A673 (cell line): ENCODE results near the gene GZMM. TPM values are rescaled to one million over a fixed set of nuclear protein-coding genes. Genes with fewer than 3 reads are reported as not detected.

Experiments used
- BruUV-seq: library from RNA; stranded (reverse); fragments of 400-500 nt; replicated peaks from 2 replicates; lab custom pipeline; 2021; lab: Mats Ljungman, UMichigan
- CTCF ChIA-PET: fragments of 300-600 bp; sonication (Branson Sonifier 250); formaldehyde crosslinking; loops from one replicate; lab custom pipeline; 2022; ENCODE audit warnings: antibody characterized with exemption; lab: Charles Lee
- POLR2A ChIA-PET: fragments of 300-600 bp; sonication (Branson Sonifier 250); formaldehyde crosslinking; loops from one replicate; lab custom pipeline; 2022; ENCODE audit warnings: antibody characterized with exemption; ENCODE audit not compliant: low non-redundant PET; lab: Charles Lee
- DNase-seq: peaks from one replicate; pipeline ENCODE4 v3.0.0-alpha.2; 2015; ENCODE audit warnings: low spot score
- H3K27ac ChIP-seq: fragments of 200-600 bp; sonication (generic); 2 replicates; pipeline ENCODE4 v1.5.1; 2016; ENCODE audit warnings: mixed run types, low read depth, mild to moderate bottlenecking, mixed read lengths, antibody characterized with exemption, low read length; ENCODE audit not compliant: poor library complexity, severe bottlenecking
- H3K27me3 ChIP-seq: fragments of 200-600 bp; sonication (generic); replicated peaks from 2 replicates; pipeline ENCODE4 v1.6.1; 2017; ENCODE audit warnings: mixed run types, low read depth, mild to moderate bottlenecking, mixed read lengths, antibody characterized with exemption, low read length; ENCODE audit not compliant: insufficient read depth, poor library complexity
- H3K36me3 ChIP-seq: fragments of 200-600 bp; sonication (generic); 2 replicates; pipeline ENCODE4 v1.6.1; 2016; ENCODE audit warnings: mixed run types, mild to moderate bottlenecking, mixed read lengths, antibody characterized with exemption, low read length; ENCODE audit not compliant: insufficient read depth, poor library complexity, severe bottlenecking
- H3K4me1 ChIP-seq: fragments of 200-600 bp; sonication (generic); 2 replicates; pipeline ENCODE4 v1.6.1; 2017; ENCODE audit warnings: mixed run types, mild to moderate bottlenecking, mixed read lengths, antibody characterized with exemption, low read length; ENCODE audit not compliant: insufficient read depth, poor library complexity, severe bottlenecking
- H3K4me3 ChIP-seq: fragments of 200-600 bp; sonication (generic); 2 replicates; pipeline ENCODE4 v1.5.1; 2016; ENCODE audit warnings: low read depth, mixed run types, mild to moderate bottlenecking, mixed read lengths, low read length; ENCODE audit not compliant: poor library complexity, severe bottlenecking
- H3K9me3 ChIP-seq: fragments of 200-600 bp; sonication (generic); 2 replicates; pipeline ENCODE4 v1.6.1; 2016; ENCODE audit warnings: mixed run types, low read depth, mild to moderate bottlenecking, mixed read lengths, antibody characterized with exemption, low read length; ENCODE audit not compliant: poor library complexity, severe bottlenecking
- EZH2 ChIP-seq: fragments of 200-600 bp; sonication (generic); IDR thresholded peaks from 2 replicates; pipeline ENCODE4 v1.6.1; 2017; ENCODE audit warnings: borderline replicate concordance, low read depth, mild to moderate bottlenecking, mixed read lengths, antibody characterized with exemption, low read length; ENCODE audit not compliant: poor library complexity, severe bottlenecking
- intact Hi-C: fragments of 100-400 bp; cut with micrococcal nuclease; formaldehyde crosslinking; loops from one replicate; pipeline ENCODE4 v1.10.0; 2022; ENCODE audit not compliant: unreplicated experiment
- total RNA-seq: library from RNA; stranded (reverse); gene quantifications from 2 replicates; pipeline ENCODE4 v1.2.3, GENCODE V29; 2021
- TF ChIP-seq, protein P1 (sequence below): fragments of 300-800, 200-600 bp; sonication (generic); conservative IDR thresholded peaks from 2 replicates; pipeline ENCODE4 v1.5.1; 2017; ENCODE audit warnings: low read depth, mild to moderate bottlenecking, antibody characterized with exemption, low read length, moderate library complexity, mixed read lengths

Gene GZMM
- total RNA-seq, 1 experiment from 2014 or later: 2.5 TPM

DNA sequence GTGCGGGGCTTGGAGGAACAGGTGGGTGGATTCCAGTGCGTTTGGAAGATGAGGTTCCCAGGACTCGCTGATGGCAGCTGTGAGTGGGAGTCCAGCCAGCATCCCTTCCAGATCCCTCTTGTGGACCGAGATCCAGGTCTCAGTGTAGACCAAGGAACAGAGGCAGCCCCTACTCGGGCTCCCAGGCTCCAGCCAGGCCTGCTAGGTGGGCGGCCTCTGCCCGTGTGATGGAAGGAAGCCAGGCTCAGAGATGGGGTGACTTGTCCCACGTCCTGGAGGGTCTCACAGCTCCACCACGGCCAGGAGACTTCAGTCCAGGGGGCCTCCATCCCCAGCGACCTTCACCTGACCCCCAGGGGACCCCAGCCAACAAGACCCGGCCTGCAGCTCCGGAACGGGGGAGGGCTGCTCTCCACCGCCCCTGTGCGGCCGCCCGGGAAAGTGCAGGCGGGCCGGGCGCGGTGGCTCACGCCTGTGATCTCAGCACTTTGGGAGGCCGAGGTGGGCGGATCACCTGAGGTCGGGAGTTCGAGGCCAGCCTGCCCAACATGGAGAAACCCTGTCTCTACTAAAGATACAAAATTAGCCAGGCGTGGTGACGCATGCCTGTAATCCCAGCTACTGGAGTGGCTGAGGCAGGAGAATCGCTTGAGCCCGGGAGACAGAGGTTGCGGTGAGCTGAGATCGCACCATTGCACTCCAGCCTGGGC, 48.3 kb upstream of the GZMM start:
- no peak overlapping the region for H3K4me3 ChIP-seq
- no peaks in the 10 kb centered on the region for H3K4me1 ChIP-seq
- POLR2A ChIA-PET: no interaction called here
- H3K27me3 ChIP-seq: peaks cover 15% of the 10 kb centered on the region
- no peaks in the 10 kb centered on the region for H3K9me3 ChIP-seq
- no TSS peak for BruUV-seq
- H3K36me3 ChIP-seq: no peaks in the 10 kb centered on the region
- intact Hi-C loops: no loop called here
- H3K27ac ChIP-seq: no peak overlapping the region
- CTCF ChIA-PET: interaction anchor here (0.6 to 1.9 kb wide), 3 partner anchors 11 to 178 kb away, joined by 4 to 8 read pairs (median 5); no protein-coding TSS in a partner anchor
- peak; percentile 77 for DNase-seq
- TF ChIP-seq EZH2: no peak
- TF ChIP-seq, protein P1, sequence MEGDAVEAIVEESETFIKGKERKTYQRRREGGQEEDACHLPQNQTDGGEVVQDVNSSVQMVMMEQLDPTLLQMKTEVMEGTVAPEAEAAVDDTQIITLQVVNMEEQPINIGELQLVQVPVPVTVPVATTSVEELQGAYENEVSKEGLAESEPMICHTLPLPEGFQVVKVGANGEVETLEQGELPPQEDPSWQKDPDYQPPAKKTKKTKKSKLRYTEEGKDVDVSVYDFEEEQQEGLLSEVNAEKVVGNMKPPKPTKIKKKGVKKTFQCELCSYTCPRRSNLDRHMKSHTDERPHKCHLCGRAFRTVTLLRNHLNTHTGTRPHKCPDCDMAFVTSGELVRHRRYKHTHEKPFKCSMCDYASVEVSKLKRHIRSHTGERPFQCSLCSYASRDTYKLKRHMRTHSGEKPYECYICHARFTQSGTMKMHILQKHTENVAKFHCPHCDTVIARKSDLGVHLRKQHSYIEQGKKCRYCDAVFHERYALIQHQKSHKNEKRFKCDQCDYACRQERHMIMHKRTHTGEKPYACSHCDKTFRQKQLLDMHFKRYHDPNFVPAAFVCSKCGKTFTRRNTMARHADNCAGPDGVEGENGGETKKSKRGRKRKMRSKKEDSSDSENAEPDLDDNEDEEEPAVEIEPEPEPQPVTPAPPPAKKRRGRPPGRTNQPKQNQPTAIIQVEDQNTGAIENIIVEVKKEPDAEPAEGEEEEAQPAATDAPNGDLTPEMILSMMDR: peak; percentile 78

DNA sequence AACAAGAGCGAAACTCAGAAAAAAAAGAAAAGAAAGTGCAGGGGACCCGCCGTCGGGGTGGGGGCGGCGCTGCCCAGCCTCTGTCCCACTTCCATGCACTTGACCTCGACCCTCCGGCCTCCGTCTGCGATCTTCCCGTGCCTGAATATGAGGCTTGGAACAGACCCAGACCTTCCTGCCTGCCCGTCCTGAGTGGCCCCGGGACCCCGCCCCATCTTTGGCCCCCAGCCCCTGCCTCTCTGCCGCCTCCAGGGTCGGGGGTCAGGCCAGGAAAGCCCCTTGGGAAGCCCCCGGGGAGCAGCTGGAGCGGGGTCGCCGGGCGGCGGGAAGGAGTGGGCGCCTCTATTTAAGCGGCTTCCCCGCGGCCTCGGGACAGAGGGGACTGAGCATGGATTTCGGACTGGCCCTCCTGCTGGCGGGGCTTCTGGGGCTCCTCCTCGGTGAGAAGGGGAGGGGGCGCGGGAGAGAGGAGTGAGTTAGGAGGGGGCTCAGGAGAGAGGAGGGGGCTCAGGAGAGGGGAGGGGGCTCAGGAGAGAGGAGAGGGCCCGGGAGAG, 47.7 kb upstream of the GZMM start, which contains the start of gene MADCAM1:
MADCAM1 (plus strand) TSS at position 375 of the 554 bp plus-strand sequence; CDS start at position 389, 14 bp downstream.
- TF ChIP-seq EZH2: no peak
- TF ChIP-seq, protein P1: no peak
- H3K4me3 ChIP-seq: no peak within 1 kb of the TSS
- ChIA-PET CTCF (interaction anchor here (1.9 kb wide), 1 partner anchor 10 kb away, joined by 8 read pairs; no protein-coding TSS in a partner anchor), POLR2A (no interaction called here)
- H3K9me3 ChIP-seq: no peaks in the 10 kb centered on the region
- H3K36me3 ChIP-seq: no peaks in the 10 kb centered on the region
- intact Hi-C loops: no loop called here
- no TSS peak for BruUV-seq
- peaks cover 15% of the 10 kb centered on the region for H3K27me3 ChIP-seq
- H3K27ac ChIP-seq: no peak within 1 kb of the TSS
- DNase-seq: no peak
- H3K4me1 ChIP-seq: no peaks in the 10 kb centered on the region

DNA sequence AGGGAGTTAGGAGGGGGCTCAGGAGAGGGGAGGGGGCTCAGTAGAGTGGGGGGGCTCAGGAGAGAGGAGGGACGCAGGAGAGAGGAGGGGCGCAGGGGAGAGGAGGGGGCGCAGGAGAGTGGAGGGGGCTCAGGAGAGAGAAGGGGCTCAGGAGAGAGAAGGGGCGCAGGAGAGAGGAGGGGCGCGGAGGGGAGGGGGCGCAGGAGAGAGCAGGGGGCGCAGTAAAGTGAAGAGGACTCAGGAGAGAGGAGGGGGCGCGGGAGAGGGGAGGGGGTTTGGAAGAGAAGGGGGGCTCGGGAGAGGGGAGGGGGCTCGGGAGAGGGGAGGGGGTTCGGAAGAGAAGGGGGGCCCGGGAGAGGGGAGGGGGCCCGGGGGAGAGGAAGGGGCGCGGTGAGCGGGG, 46.9 kb upstream of the GZMM start:
- Histone ChIP-seq H3K27me3 (peaks cover 15% of the 10 kb centered on the region), H3K27ac (no peak overlapping the region), H3K9me3 (no peaks in the 10 kb centered on the region), H3K4me1 (no peaks in the 10 kb centered on the region), H3K4me3 (no peak overlapping the region), H3K36me3 (no peaks in the 10 kb centered on the region)
- POLR2A ChIA-PET: no interaction called here
- no peak for TF ChIP-seq EZH2
- CTCF ChIA-PET: interaction anchor here (1.5 kb wide), 1 partner anchor 14 kb away, joined by 3 read pairs; no protein-coding TSS in a partner anchor
- intact Hi-C loops: no loop called here
- DNase-seq: no peak
- BruUV-seq: no TSS peak
